Stimulated activated effector memory CD8-positive, alpha-beta T cell treated with anti-CD3 and anti-CD28 coated beads, Interleukin-12 subunit alpha, Interleukin-12 subunit beta, amount 100 ng/mL, for 72 hours (primary cell): ENCODE data around the gene TAS2R60.
"Not testable (repeated sequence)": the region's sequence is repeated elsewhere in the genome, so short reads cannot be mapped to it uniquely, and the experiment has no call there.

Source experiments
- ATAC-seq: fragments of 150-1000 bp; cut with Tn5 transposase; 2 replicates; pipeline ENCODE4 v1.10.0; 2021
- DNase-seq, 2 donors: peaks; one replicate each; pipeline ENCODE4 v3.0.0; 2021 to 2022; ENCODE audit warnings: low spot score in 2 of 2
- H3K27ac Mint-ChIP-seq: one replicate; pipeline ENCODE4 v1.8.0; 2022; ENCODE audit warnings: mild to moderate bottlenecking, mixed read lengths
- H3K36me3 Mint-ChIP-seq: one replicate; pipeline ENCODE4 v1.8.0; 2022; ENCODE audit warnings: mild to moderate bottlenecking, mixed read lengths
- H3K4me1 Mint-ChIP-seq: one replicate; pipeline ENCODE4 v1.8.0; 2022; ENCODE audit warnings: mixed read lengths
- H3K4me3 Mint-ChIP-seq: one replicate; pipeline ENCODE4 v1.8.0; 2022; ENCODE audit warnings: mild to moderate bottlenecking, mixed read lengths
- H3K9me3 Mint-ChIP-seq: one replicate; pipeline ENCODE4 v1.8.0; 2022; ENCODE audit warnings: mixed read lengths

The TAS2R60 gene

DNA sequence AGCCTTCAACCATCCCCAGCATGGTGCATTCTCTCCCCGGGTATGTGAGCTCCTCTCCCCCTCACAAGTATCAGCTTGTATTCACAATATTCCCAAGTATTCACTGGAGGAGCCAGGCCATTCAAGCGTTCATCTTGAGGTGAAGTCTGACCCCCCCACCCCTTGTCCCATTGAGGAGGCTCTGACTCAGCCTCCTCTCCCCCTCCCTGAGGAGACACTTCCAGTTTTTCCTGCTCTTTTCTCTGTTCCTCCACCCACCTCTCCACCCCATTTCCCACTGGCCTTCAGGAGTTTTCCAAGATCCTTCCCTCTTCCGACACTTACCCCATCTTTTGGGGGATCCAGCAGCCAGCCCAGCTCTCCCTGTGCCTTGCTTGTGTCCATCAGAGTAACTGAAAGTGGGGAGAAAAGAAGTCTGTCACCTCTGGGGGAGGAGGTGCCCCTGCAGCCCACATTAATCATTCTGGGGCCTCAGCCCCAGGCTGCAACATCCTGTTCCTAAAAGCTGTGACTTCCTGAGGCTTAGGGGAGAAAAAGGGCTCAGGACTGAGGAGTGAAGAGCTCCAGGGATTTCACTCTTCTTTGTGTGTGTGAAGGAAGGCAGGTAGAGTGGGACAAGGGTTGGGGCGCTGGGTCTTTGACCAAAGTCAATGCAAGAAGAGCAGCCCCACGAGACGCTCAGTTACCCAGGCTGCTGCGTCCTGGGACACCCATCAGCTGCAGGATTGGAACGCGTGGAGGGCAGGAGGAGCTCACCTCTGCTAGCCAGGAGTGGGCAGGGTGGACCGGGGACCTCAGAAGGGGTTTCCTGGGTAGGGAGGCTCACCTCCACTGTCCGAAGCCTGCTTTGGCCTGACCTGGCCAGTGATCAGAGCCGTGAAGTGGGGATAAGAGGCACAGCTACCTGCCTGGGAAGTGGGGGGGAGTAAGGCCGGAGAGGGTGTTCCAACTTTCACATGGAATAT, 35.7 kb upstream of the TAS2R60 start:
- peaks cover 7% of the 10 kb centered on the region for H3K36me3 Mint-ChIP-seq
- ATAC-seq (peak; percentile 80), DNase-seq (no peak)
- peak overlapping the region; percentile 78 for H3K27ac Mint-ChIP-seq
- H3K9me3 Mint-ChIP-seq, result no peaks in the 10 kb centered on the region
- H3K4me3 Mint-ChIP-seq, result peak overlapping the region; percentile 83
- H3K4me1 Mint-ChIP-seq, result peaks cover 36% of the 10 kb centered on the region

DNA sequence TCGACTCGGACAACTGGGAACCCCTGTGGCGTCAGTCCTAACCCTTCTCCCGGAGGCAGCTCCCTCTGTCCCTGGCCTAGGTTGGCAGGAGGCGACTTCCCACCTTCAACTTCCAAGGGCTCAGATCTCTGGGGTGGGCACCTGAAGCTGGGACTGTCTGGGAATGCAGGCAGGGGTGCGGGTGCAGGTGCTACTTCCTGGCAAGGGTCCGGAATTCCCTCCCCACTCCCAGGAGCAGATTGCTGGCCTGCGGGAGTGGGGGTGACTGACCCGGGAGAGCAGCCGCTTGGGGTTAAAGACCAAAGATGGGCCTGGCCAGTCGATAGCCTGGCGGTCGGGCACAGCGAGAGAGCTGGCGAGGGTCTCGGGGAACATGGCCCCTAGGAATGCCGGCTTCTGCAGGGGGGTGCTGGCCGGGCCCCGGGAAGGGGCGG, 35.0 kb upstream of the TAS2R60 start:
- Mint-ChIP-seq H3K4me1 (peaks cover 36% of the 10 kb centered on the region), H3K4me3 (peak overlapping the region; percentile 83), H3K9me3 (no peaks in the 10 kb centered on the region), H3K27ac (peak overlapping the region; percentile 78), H3K36me3 (peaks cover 7% of the 10 kb centered on the region)
- DNase-seq (no peak), ATAC-seq (peak; percentile 29)

DNA sequence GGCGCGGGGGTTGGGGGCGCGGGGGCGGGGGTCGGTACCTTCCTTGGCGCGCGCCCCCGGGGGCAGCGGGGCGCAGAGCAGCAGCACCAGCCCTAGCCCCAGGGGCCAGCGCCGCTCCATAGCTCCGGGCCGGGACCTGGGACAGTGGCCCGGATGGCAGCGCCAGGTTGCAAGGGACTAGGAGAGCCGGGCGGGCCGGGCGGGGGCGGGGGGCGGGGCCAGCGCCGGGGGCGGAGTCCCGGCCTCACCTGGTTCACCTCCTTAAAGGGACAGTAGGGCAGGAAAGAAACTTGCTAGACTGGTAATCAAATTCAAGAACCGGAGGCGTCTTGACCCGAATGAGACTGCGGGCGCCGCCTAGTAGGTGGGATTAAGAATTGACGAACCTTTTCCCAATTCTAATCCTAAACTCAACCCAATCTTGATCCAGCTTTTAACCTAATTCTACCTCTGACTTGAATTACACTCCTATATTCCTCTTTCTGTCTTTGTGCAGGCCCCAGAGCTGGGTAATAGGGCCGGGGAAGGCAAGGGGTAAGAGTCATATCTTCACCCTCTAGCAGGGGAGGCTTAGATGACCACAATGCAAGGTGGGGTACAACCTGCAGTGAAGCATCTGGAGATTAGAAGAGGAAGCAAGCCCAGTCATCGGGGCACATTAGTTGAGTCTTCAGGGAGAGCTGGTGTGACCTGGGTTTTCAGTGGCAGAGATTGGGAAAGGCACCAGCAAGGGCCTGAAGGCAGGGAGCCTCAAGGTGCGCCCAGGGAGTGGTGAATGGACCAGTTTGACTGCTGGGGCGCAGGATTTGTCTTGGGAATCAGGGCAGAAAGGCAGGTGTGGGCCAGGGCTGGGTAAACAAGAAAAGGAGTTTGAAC, 34.3 kb upstream of the TAS2R60 start, which contains the start of gene EPHA1:
EPHA1 (minus strand) TSS at position 171 of the 876 bp plus-strand sequence; CDS start at position 120, 51 bp downstream.
- peak within 1 kb of the TSS; percentile 78 for H3K27ac Mint-ChIP-seq
- no peaks in the 10 kb centered on the region for H3K9me3 Mint-ChIP-seq
- peak within 1 kb of the TSS; percentile 83 for H3K4me3 Mint-ChIP-seq
- ATAC-seq (peak; percentile 63), DNase-seq (no peak)
- peaks cover 7% of the 10 kb centered on the region for H3K36me3 Mint-ChIP-seq
- H3K4me1 Mint-ChIP-seq, result peaks cover 36% of the 10 kb centered on the region

DNA sequence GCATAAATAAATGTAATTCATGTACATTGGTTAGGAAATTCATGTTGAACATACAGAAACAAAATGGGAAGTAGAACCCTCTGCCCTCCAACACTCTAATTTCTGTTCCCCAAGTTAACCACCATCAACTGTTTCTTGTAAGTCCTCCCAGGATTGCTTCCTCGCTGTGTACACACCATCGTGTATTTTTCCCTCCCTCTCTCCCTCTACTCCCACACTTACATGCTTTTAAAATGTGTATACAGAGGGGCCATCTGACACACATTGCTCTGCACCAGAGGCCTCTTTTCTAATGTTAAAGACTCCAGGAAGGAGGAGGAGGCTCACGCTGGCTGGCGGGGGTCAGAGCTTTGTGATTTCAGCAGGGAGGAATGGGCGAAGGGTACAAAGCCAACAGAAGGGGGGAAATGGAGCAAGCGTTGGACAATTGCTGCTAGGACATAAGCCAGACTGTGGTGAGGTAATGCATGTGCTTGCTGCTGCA, 32.7 kb upstream of the TAS2R60 start:
- Mint-ChIP-seq H3K9me3 (no peaks in the 10 kb centered on the region), H3K4me1 (peaks cover 36% of the 10 kb centered on the region), H3K36me3 (peaks cover 7% of the 10 kb centered on the region), H3K4me3 (no peak overlapping the region), H3K27ac (no peak overlapping the region)
- ATAC-seq, result no peak
- DNase-seq, result no peak

DNA sequence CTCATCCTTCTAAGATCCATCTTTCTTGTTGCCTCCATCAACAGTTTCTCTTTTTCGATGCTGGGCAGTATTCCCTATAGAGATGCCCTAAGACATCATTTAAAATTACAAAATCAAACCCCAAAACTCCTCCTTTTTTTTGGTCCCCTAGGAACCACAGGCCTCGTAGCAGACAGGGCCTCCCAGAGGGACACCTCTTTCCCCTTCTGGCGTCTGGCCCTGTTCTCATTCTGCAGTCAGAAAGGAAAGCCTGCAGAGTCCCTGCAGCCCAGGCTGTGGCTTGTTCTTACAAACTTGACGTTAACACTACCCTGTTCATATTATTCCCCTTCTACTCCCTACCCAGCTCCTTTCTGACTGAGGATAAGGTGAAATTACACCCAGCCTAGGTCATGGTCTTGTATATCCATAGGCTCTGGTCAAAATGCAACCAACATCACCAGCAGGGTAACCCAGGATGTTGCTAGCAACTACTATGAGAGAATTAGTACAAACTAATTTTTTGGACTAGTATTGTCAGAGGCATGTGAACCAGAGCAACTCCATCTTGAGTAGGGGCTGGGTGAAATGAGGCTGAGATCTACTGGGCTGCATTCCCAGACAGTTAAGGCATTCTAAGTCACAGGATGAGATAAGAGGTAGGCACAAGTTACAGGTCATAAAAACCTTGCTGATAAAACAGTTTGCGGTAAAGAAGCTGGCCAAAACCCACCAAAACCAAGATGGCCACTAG, 31.1 kb upstream of the TAS2R60 start:
- no peak for ATAC-seq
- Mint-ChIP-seq H3K27ac (no peak overlapping the region), H3K9me3 (no peaks in the 10 kb centered on the region), H3K36me3 (peaks cover 7% of the 10 kb centered on the region), H3K4me3 (no peak overlapping the region), H3K4me1 (peaks cover 33% of the 10 kb centered on the region)
- no peak for DNase-seq

DNA sequence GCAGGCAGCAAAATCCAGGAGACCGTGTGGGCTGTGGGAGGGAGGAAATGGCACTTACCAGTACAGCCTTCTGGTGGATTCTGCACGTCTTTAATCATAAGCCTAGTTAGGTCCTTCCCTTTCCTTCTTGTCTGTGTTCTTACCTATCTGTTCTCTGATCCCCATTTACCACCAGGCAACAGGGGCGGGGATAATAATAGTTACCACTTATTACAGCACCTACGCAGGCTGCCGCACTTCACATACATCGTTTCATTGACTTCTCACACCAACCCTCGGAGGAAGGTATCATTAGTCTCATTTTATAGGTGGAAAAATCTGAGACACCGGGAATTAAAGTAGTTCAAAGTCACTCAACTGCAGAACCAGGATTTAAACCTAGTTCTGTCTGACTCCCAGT, 30.1 kb upstream of the TAS2R60 start:
- Mint-ChIP-seq H3K36me3 (peaks cover under 1% of the 10 kb centered on the region), H3K27ac (peak overlapping the region; percentile 23), H3K9me3 (no peaks in the 10 kb centered on the region), H3K4me1 (peaks cover 23% of the 10 kb centered on the region), H3K4me3 (no peak overlapping the region)
- ATAC-seq, result no peak
- no peak for DNase-seq

DNA sequence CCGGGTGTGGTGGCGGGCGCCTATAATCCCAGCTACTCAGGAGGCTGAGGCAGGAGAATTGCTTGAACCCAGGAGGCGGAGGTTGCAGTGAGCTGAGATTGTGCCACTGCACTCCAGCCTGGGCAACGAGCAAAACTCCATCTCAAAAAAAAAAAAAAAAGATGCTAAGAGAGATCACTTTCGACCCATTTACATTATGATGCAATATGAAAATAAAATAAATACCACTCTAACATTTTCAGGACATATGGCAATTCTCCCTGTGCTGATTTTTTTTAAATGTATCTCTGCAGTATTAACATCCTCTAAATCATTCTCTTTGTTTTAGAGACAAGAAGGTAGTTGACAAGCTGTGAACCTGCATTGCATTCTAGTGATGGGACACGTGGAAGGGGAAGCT, 28.0 kb upstream of the TAS2R60 start:
- not testable (repeated sequence) for DNase-seq, H3K4me3 Mint-ChIP-seq, H3K36me3 Mint-ChIP-seq, H3K9me3 Mint-ChIP-seq, H3K27ac Mint-ChIP-seq, H3K4me1 Mint-ChIP-seq, ATAC-seq

DNA sequence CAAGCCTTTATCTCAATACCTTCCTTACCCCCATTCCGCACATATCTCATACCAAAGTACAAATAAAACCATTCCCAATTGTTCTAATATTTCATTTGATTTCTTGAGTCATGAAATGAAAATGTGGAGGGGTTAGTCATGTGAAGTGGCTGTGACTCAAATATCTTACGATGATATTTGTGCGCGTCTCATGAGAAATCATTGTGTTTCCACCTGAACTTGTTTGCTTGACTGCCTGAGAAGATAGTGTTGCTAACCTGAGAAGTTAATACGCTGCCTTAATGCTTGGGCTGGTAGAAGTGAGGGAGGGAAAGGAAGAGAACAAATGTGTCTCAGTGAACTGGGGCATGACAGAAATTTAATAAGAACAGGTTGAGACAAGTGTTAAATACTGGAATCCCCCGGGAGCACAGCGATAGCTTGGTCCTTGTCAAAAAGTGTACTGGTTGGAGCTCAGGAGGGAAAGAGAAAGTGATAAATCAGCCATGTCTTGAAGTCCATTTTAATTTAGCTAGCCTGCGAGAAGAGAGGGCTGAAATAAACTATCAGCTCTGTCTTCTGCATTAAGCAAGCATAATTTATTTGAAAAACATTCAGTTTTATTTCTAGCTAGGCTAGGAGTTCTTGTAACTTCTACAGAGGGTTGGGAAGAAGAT, 27.4 kb upstream of the TAS2R60 start:
- no peaks in the 10 kb centered on the region for H3K9me3 Mint-ChIP-seq
- DNase-seq, result no peak
- no peak overlapping the region for H3K27ac Mint-ChIP-seq
- no peaks in the 10 kb centered on the region for H3K36me3 Mint-ChIP-seq
- H3K4me1 Mint-ChIP-seq, result no peaks in the 10 kb centered on the region
- ATAC-seq, result no peak
- no peak overlapping the region for H3K4me3 Mint-ChIP-seq

DNA sequence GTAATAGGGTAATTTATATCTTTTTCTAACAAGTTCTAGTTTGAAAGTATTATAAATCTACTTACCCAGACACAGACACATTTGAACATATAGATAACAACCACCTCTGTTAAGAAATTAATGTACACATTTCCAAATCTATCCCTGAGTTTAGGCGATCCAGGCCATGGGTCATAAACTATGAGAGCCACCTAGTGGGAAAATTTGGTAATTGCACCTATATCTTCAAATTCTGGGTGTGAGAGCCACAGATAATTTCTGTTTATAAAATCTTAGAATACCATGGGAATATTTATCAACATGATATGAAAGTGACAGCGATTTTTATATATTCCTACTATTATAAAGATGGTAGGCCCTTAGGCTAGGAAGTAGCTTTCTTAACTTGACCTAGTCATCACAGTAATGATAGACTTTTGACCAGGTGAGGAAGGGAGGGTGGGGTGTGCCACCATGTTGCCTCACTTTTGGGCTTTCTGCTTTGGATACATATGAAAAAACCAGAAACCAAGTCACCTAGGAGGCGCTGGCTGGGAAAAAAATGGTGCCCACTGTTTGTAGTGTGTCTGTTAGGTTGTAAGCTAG, 26.6 kb upstream of the TAS2R60 start:
- H3K27ac Mint-ChIP-seq, result no peak overlapping the region

DNA sequence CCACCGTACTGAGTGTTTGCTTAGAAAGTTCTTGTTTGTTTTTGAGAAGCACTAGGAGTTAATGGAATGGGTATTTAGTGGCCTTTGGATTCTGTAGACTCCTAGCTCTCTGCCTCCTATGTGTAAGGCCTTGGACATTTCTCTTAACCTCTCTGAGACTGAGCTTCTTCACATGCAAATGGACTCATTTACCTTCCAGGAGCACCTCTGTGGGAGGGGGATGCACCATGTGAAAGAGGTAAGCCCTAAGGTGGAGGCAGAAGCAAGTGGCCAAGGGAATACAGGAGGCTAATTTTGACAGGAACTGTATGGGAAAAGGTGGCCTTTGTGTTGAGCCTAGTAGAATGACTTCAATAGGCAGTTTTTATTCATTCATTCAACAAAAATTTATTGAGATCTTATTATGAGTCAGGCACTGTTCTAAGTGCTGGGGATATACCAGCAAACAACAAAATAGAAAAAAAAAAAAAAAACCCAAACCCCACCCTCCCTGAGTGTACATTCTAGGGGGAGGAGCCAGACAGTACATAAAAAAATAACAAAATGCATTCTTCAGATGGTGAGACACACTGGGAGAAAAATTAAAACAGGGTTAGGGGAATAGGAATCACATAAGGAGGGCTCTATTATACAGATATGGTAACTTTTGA, 25.4 kb upstream of the TAS2R60 start:
- ATAC-seq, result peak; percentile 51

More for the DNA sequence above, 26.6 kb upstream of the TAS2R60 start:
- Mint-ChIP-seq H3K9me3 (no peaks in the 10 kb centered on the region), H3K4me1 (no peaks in the 10 kb centered on the region), H3K36me3 (no peaks in the 10 kb centered on the region), H3K4me3 (no peak overlapping the region)
- ATAC-seq, result no peak
- DNase-seq, result no peak

DNA sequence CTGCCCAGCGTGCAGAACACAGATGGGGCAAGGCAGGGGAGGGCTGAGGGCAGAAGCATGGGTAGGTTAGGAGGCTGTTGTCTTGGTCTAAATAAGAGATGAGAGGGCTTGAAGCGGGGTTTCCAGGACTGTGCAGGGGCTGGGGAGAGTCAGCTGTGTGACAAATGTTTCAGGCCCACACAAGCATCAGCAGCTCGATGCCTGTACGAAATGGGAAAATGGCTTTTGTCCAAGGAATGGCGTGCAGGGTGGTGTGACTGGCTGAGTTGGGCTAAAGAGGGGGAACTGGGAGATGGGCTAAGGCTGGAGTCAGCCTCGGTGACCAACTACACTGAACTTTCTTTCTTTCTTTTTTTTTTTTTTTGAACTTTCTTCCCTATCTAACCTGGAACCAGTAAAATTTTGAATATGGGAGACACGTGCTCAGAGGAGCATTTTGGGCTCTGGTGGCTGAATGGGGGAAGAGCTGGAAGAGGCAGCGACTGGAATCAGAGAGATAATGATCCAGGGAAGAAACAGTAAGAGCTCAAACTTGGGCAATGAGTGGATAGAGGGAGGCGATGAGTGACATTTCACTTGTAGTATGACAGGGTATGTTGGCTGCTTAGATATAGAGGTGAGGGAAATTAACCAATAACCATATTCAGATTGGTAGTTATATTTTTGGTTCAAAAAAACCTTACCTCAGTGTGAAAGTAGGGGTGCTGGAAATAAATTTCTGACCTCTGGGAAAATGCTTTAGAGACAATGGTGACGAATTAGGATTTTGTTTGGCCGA, 24.4 kb upstream of the TAS2R60 start:
- DNase-seq (no peak), ATAC-seq (no peak)
- Mint-ChIP-seq H3K27ac (peak overlapping the region; percentile 38), H3K9me3 (no peaks in the 10 kb centered on the region), H3K4me3 (no peak overlapping the region), H3K4me1 (no peaks in the 10 kb centered on the region), H3K36me3 (no peaks in the 10 kb centered on the region)

More for the DNA sequence above, 25.4 kb upstream of the TAS2R60 start:
- peak overlapping the region; percentile 38 for H3K27ac Mint-ChIP-seq
- no peaks in the 10 kb centered on the region for H3K4me1 Mint-ChIP-seq
- H3K36me3 Mint-ChIP-seq, result no peaks in the 10 kb centered on the region
- no peak for DNase-seq
- no peaks in the 10 kb centered on the region for H3K9me3 Mint-ChIP-seq
- no peak overlapping the region for H3K4me3 Mint-ChIP-seq

DNA sequence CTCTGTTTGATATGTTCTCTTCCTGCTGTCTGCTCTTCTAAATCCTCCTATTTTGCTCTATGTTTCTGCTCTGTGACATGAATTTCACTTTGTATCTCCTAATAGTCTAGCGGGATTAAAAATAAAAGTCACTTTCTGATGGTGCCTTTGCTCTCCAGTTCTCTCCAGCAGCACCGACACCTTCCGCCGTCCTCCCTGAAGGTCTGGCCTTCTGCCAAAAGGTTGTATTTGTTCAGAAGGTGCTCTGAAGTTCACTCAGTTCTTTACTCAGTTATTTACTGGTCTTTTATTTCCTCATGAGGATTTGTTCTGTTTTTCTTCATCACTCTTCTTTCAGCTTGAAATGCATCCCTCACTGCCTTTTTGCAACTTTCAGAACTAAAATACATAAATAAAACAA, 23.4 kb upstream of the TAS2R60 start:
- Mint-ChIP-seq H3K27ac (no peak overlapping the region), H3K36me3 (no peaks in the 10 kb centered on the region), H3K4me3 (no peak overlapping the region), H3K4me1 (no peaks in the 10 kb centered on the region), H3K9me3 (no peaks in the 10 kb centered on the region)
- ATAC-seq (no peak), DNase-seq (no peak)

DNA sequence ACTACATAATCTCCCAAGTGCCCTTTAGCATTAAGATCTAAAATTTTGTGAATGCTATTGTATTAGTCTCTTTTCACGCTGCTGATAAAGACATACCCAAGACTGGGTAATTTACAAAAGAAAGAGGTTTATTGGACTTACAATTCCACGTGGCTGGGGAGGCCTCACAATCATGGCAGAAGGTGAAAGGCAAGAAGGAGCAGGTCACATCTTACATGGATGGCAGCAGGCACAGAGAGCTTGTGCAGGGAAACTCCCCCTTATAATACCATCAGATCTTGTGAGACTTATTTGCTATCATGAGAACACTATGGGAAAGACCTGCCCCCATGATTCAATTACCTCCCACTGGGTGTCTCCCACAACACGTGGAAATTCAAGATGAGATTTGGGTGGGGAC, 22.6 kb upstream of the TAS2R60 start:
- not testable (repeated sequence) for H3K36me3 Mint-ChIP-seq

More for the DNA sequence above, 22.6 kb upstream of the TAS2R60 start:
- not testable (repeated sequence) for ATAC-seq, DNase-seq, H3K4me3 Mint-ChIP-seq, H3K27ac Mint-ChIP-seq, H3K4me1 Mint-ChIP-seq, H3K9me3 Mint-ChIP-seq
